ENCODE measurements around the gene NANOGP8.
A peak's percentile ranks its signal among the peaks of the same experiment; 100 is the strongest.
"Not testable (repeated sequence)": the region's sequence is repeated elsewhere in the genome, so short reads cannot be mapped to it uniquely, and the experiment has no call there.

The NANOGP8 gene

GRCh38 chr15:35092846-35093245 lies 7.8 kb upstream of the NANOGP8 start:
- DNase-seq (ENCODE audit: low read depth) = no peak

GRCh38 chr15:35092311-35092710 lies 7.2 kb upstream of the NANOGP8 start:
- no peak for DNase-seq (ENCODE audit: low read depth)

GRCh38 chr15:35090104-35090807 lies 5.2 kb upstream of the NANOGP8 start:
- DNase-seq (ENCODE audit: low read depth) = no peak

GRCh38 chr15:35089551-35089950 lies 4.5 kb upstream of the NANOGP8 start:
- no peak for DNase-seq (ENCODE audit: low read depth)

- no peak for DNase-seq (ENCODE audit: low read depth)
Observed at GRCh38 chr15:35088329-35088728, 3.2 kb upstream of the NANOGP8 start.

- no peak for DNase-seq (ENCODE audit: low read depth)
Observed at GRCh38 chr15:35087759-35088158, 2.7 kb upstream of the NANOGP8 start.

- DNase-seq (ENCODE audit: low read depth) = not testable (repeated sequence)
Observed at GRCh38 chr15:35082371-35083348, 2.4 kb downstream of the NANOGP8 start.

GRCh38 chr15:35081626-35082365 lies 3.3 kb downstream of the NANOGP8 start:
- DNase-seq (ENCODE audit: low read depth) = not testable (repeated sequence)

- DNase-seq (ENCODE audit: low read depth) = no peak
Observed at GRCh38 chr15:35080226-35080625, 4.9 kb downstream of the NANOGP8 start.

GRCh38 chr15:35078221-35078915 lies 6.7 kb downstream of the NANOGP8 start:
- DNase-seq (ENCODE audit: low read depth) = peak; percentile 56

GRCh38 chr15:35071106-35071505 lies 14.0 kb downstream of the NANOGP8 start:
- no peak for DNase-seq (ENCODE audit: low read depth)

- DNase-seq (ENCODE audit: low read depth) = no peak
Observed at GRCh38 chr15:35068846-35069475, 16.1 kb downstream of the NANOGP8 start.

- no peak for DNase-seq (ENCODE audit: low read depth)
Observed at GRCh38 chr15:35067496-35068347, 17.4 kb downstream of the NANOGP8 start.

GRCh38 chr15:35066094-35066493 lies 19.0 kb downstream of the NANOGP8 start:
- no peak for DNase-seq (ENCODE audit: low read depth)

- no peak for DNase-seq (ENCODE audit: low read depth)
Observed at GRCh38 chr15:35064576-35065190, 20.4 kb downstream of the NANOGP8 start.

- no peak for DNase-seq (ENCODE audit: low read depth)
Observed at GRCh38 chr15:35062738-35063099, 22.4 kb downstream of the NANOGP8 start.

GRCh38 chr15:35061825-35062737 lies 23.0 kb downstream of the NANOGP8 start:
- DNase-seq (ENCODE audit: low read depth) = no peak

- DNase-seq (ENCODE audit: low read depth) = peak; percentile 22
Observed at GRCh38 chr15:35061161-35061824, 23.8 kb downstream of the NANOGP8 start.
